HG02938 (cell line): ENCODE results near the gene PVALEF.
"Not testable (repeated sequence)": the region's sequence is repeated elsewhere in the genome, so short reads cannot be mapped to it uniquely, and the experiment has no call there.

Source experiments
- ATAC-seq: cut with Tn5 transposase; IDR thresholded peaks from one replicate; pipeline ENCODE4 v1.9.1; 2021; ENCODE audit warnings: mild to moderate bottlenecking, moderate library complexity; ENCODE audit not compliant: unreplicated experiment

The PVALEF gene

GRCh38 chr17:81143200-81143527 is 22.1 kb upstream of the PVALEF start:
- no peak for ATAC-seq

DNA sequence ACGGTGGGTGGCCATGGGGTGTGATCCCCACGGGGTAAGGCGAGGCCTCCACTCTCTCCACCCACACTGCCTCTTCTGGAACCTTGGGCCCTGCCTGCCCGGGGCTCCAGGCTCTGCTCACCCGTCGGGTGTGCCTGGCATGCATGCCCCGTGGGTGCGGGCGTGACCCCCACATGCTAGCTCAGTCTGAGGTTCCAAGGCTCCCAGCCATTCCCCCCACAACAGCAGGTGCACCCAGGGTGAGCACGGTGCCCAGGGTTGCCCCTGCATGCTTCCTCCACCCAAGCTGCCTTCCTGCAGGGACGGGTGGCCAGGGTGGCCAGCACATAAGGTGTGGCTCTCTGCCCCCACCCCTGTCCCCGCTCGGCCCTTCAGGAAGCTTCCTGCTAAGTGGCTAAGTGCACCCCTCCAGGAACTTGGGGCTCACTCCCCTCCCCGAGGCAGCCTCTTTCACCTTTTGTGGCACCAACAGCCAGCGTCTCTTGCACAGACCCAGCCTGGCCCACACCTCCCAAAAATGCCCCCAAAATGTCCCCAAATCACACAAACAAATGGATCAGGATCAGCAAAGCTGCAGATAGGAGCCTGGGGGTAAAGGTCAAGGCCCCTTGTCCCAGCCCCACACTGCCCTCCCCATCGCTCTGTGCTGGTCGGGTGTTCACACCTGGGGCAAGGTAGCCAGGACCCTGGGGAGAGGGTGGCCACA is 21.4 kb upstream of the PVALEF start:
- ATAC-seq, result no peak

DNA sequence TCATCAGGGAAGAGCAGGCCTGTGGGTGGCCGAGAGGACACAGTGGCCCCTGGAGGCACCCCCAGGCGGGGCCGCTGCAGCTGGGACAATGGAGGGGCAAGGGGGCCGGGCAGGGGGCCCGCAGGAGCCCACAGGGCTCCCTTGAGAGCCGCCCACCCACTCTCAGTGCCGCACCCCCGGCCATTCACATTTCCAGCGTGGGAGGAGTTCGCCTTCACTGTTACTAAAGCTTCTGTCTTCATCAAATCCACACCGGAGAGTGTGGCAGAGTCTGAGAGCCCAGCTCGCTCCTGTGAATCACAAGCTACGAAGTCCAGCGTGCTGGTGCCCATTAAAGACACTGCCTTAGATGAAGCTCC is 20.9 kb upstream of the PVALEF start:
- no peak for ATAC-seq

DNA sequence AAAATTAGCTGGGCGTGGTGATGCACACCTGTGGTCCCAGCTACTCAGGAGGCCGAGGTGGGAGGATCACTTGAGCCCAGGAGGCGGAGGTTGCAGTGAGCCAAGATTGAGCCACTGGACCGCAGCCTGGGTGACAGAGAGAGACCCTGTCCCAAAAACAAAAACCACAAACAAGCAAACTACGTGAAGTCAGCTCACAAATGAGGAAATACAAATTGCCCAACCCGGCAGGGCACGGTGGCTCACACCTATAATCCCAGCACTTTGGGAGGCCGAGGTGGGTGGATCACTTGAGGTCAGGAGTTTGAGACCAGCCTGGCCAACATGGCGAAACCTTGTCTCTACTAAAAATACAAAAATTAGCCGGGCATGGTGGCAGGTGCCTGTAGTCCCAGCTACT is 19.1 kb upstream of the PVALEF start:
- ATAC-seq, result not testable (repeated sequence)

GRCh38 chr17:81147701-81148100 is 17.6 kb upstream of the PVALEF start:
- no peak for ATAC-seq

DNA sequence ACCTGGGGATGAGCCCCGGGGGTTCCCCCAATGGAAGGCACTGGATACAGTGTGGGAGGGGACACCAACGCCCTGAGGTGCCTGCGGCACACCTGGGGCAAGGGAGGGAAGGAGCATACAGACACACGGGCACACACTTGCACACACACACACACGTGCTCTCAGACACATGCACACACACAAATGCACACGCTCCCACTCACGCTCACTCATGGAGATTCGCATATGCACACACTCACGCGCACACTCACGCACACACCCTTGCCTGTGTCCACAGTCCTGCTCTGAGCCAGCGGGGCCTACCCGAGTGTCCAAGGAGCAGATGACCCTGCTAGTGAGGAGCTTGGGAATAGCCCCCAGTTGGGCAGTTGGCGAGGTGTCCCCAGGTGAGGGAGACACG is 16.7 kb upstream of the PVALEF start:
- no peak for ATAC-seq

DNA sequence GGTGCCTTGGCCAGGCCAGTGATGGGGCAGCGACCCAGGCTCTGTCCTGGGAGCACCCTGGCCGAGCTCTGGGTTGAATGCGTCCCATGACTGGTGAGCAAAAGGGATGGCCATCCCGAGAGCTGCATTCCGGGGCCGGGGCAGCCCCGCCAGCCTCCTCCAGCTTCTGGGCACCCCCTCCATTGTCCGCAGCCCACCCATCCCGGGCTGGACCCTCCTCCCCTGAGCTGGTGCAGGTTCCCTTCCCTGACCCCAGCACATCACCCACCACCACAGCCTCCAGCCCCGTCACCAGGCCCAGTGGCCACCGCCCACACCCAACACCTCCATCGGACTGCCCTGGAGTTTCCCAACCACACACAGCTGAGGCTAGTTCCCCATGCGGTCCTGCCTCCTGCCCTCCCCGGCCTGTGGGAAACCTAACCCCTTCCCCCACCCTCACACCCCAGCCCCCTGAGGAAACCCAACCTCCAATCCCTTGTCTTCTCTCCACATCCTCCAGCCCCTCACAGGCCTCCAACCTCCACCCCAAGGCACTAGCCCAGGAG is 16.2 kb upstream of the PVALEF start:
- no peak for ATAC-seq

DNA sequence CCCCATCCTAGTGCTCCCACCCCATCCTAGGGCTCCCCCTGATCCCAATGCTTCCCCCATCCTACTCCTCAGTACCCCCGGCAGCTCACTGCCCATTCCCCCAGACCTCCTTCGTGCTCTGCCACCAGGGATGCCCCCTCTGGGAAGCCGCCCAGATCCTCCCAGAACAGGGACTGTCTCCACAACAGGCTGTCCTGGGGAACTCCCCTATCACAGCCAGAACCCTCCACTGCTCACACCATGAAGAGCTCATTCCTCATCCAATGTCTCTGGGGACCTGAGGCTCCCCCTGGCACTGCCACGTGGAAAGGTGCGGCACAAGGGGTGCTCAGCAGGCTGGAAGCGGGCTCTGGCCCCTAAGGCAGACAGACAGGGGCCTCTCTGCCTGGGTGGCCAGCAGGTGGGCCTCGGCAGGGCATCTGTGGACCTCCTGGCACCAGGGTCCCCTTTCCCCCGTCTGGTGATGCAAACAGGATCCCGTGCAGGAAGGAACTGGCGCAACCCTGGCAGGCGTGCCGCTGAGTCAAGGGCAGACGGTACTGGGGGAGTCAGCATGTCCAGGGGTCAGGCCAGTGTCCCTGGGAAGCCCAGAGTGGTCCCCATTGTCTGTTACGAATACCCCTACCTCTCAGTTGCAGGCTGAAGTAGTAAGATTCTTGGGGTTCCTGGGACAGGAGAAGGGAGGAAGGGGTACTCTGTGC is 14.8 kb upstream of the PVALEF start:
- ATAC-seq, result no peak

DNA sequence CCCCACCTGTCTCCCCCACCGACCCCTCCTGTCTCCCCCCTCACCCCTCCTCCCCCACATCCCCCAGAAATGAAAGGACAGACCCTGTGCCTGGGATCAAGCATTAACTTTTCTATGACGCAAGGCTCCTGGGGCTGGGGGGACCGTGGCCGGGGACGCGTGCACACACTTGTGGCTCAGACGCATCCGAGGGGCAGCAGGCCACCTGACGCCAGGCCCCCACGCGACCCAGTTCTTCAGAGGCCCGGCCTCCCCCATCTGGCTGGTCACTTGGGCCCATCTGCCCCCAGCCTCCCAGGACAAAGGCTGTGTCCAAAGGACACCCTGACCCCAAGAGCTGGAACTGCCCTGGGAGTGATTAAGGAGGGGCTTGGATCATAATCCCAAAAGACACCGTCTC is 14.0 kb upstream of the PVALEF start:
- ATAC-seq, result no peak

DNA sequence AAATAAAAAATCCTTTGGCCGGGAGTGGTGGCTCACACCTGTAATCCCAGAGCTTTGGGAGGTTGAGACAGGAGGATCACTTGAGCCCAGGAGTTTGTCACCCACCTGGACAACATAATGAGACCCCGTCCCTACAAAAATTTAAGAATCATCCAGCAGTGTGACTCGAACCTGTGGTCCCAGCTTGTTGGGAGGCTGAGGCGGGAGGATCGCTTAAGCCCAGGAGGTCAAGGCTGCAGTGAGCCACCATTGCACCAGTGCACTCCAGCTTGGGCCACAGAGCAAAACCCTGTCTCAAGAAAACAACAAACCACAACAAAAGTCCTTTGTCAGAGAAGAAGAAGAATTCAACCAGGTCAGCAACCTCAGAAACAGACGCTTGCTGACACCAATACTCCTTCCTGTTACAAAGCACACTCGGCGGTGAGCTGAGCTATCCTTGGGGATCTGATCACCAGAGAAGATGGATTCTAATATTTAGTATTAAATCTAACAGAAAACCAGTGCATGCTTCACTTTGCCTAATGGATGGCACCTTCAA is 12.9 kb upstream of the PVALEF start:
- no peak for ATAC-seq

DNA sequence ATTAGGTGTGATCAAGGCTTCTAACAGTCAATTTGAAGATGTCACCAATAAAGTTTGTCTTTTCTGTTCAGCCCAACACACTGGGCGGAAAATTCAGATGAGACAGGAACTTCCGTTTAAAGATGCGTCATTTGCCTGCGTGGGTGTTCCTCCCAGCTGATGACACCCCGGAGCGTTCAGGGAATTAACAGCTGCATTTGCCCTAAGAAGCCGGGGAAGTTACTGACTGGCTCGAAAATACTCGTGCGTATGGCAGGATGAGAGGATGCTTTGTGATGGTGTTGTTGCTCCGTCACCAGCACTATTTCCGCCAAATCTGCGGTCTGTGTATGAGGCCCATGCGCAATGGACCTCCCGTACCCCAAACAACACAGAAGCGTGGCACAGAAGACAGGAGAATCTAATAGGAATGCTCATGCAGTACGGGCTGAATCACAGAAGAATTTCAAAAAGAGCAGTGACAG is 11.9 kb upstream of the PVALEF start:
- ATAC-seq, result no peak

DNA sequence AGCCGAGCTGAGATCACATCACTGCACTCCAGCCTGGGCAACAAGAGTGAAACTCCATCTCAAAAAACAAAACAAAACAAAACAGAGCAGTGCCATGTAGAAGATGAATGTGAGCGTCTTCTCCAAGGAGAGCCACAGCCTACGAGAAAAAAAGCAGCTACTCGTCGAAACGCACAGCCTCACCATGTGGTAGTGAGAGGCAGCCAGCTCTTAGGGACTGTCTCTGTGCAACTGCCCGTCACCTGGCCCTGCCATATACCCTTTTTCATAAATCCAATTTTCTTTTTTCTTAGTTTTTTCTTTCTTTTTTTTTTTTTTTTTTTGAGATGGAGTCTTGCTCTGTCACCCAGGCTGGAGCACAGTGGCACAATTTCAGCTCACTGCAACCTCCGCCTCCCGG is 11.3 kb upstream of the PVALEF start:
- ATAC-seq, result not testable (repeated sequence)

GRCh38 chr17:81154961-81155360 is 10.3 kb upstream of the PVALEF start:
- no peak for ATAC-seq

- no peak for ATAC-seq
These were observed 8.2 kb upstream of the PVALEF start for GRCh38 chr17:81156866-81157805.

DNA sequence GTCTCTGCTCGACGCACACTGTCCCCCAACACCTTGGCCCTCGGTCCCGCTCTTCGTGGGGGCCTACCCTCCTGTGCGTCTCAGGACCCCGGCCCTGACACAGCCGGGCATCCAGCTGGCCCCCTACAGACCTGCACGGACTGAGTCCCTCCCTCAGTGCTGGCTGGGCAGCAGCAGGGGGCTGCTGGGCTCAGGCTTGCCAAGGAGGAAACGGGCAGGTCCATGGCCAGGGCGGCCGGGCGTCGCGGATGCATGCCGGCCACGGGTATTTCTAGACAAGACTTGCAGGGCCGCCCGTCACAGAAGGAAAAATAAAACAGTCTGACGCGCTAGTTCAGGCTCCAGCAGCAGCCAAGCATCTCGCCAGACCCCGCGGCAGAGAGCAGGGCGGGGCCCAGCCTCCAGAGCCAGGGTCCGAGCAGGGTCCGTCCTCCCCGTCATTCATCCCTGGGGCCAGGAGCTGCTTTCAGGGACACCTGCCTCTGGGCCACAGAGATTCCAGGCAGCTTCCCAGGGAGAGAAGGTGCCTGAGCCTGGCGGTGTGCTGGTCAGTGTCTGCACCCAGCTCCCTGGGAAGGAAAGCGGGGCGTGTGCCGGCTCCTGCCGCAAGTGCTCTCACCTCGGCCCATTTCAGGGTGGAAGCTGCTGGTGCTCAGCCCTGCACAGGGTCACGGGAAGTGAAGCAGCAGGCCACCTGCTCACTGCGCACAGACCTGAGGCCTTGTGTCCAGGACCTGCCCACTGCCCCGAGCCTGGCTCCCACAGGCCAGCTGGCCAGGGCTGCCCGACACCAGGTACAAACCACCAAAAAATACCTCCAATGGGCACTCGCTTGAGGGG is 7.2 kb upstream of the PVALEF start:
- no peak for ATAC-seq

DNA sequence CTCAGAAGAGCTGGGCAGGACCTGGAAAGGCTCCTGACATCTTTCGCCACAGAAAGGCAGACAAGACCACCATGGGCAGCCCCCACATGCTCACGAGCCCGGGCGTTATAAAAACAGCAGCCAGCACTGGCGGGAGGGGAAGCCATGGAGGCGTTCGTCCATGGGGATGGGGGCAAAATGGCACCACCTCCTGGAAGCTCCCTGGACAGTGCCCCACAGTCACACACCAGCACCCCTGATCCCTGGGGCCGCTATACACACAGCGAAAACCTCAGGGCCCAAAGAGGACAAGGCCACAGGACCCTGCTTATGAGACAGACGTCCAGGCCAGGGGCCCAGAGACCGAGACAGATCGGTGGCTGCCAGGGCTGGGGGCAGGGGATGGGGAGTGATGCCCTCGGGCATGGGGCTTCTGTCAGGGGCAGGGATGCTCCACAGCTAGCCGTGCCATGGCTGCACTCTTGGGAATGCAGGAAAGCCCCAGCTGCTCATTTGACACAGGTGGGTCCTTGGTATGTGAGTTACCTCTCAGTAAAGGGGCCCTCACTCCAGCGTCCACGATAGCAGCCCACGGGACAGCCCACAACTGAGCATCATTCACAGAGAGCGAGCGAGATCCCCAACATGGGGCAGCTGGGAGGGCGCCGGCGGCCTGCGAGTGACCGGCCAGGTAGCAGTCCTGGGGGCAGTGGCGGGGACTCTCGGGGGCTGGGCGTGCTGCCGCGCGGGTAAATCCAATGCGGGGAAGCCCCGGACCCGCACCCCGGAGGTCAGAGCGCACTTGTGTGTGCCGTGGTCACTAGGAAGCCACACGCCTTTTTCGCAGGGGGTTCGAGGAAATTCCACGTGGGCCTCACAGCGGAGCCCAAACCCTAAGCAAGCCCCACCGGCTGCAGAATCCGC is 6.4 kb upstream of the PVALEF start:
- ATAC-seq, result no peak

GRCh38 chr17:81159611-81160265 is 5.6 kb upstream of the PVALEF start:
- ATAC-seq, result no peak

DNA sequence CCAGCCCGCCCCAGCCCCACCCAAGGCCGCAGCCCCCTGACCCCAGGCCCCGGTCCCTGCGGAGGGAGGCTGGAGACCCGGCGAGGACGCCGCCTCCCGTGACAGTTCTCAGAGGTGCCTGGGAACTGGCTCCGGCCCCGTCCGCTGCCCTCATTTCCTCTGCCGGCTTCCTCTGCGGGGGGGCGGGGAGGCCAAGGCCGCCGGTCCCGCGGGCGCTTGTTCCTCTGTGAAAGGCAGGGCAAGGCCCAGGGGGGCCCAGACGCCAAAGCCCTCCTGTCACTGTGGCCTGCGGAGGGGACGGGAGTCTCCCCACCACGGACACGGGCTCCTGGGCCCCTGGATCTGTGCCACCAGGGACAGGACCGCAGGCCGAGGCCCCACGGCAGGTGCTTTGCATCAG is 5.0 kb upstream of the PVALEF start:
- no peak for ATAC-seq
